Duodenal mucosa (tissue), 2 donors: ENCODE data around the gene C2CD5.
A peak's percentile ranks its signal among the peaks of the same experiment; 100 is the strongest.

ENCODE experiments used
- H3K27ac ChIP-seq: one replicate; pipeline ENCODE4 v1.7.0; 2013; ENCODE audit warnings: low read depth, low read length
- H3K27me3 ChIP-seq, 2 donors: one replicate each; pipeline ENCODE4 v1.7.0; 2013; ENCODE audit warnings: low read length in 2 of 2, control low read depth in 1 of 2; ENCODE audit not compliant: insufficient read depth in 2 of 2, control insufficient read depth in 1 of 2
- H3K36me3 ChIP-seq, 2 donors: one replicate each; pipeline ENCODE4 v1.7.0; 2013; ENCODE audit warnings: low read length in 2 of 2, control low read depth in 1 of 2; ENCODE audit not compliant: insufficient read depth in 2 of 2, control insufficient read depth in 1 of 2
- H3K4me1 ChIP-seq, 2 donors: one replicate each; pipeline ENCODE4 v1.7.0; 2013; ENCODE audit warnings: low read length in 2 of 2, control low read depth in 1 of 2; ENCODE audit not compliant: insufficient read depth in 2 of 2, control insufficient read depth in 1 of 2
- H3K4me3 ChIP-seq, 2 donors: one replicate each; pipeline ENCODE4 v1.7.0; 2013; ENCODE audit warnings: low read length in 2 of 2, low read depth in 1 of 2
- H3K9ac ChIP-seq, 2 donors: one replicate each; pipeline ENCODE4 v1.7.0; 2013; ENCODE audit warnings: low read length in 2 of 2, low read depth in 1 of 2
- H3K9me3 ChIP-seq, 2 donors: one replicate each; pipeline ENCODE4 v1.7.0; 2013; ENCODE audit warnings: low read length in 2 of 2, control low read depth in 1 of 2; ENCODE audit not compliant: control insufficient read depth in 1 of 2

C2CD5 gene

DNA sequence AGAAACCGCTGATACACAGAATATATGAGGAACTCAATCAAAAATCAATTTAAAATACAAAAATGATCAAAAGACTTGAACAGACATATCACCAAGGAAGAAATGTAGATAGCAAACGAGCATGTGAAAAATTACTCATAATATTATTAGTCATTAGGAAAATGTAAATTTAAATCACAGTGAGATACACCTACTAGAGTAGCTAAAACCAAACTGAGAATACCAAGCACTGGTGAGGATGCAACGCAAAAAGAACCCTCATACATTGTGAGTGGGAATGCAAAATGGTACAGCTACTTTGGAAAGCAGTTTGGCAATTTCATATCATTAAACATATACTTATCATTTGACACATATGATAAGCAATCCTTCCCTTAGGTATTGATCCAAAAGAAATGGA lies 108.8 kb downstream of the C2CD5 start:
- no peak overlapping the region for H3K27ac ChIP-seq
- H3K4me3 ChIP-seq = no peak overlapping the region
- no peak overlapping the region for H3K9ac ChIP-seq
- no peaks in the 10 kb centered on the region for H3K9me3 ChIP-seq
- H3K4me1 ChIP-seq = no peaks in the 10 kb centered on the region
- no peaks in the 10 kb centered on the region for H3K36me3 ChIP-seq
- H3K27me3 ChIP-seq = no peaks in the 10 kb centered on the region

- no peak overlapping the region for H3K27ac ChIP-seq
- no peak overlapping the region for H3K9ac ChIP-seq
- no peaks in the 10 kb centered on the region for H3K9me3 ChIP-seq
- H3K36me3 ChIP-seq = no peaks in the 10 kb centered on the region
- no peak overlapping the region for H3K4me3 ChIP-seq
- H3K27me3 ChIP-seq = no peaks in the 10 kb centered on the region
- no peaks in the 10 kb centered on the region for H3K4me1 ChIP-seq
Observed at GRCh38 chr12:22431693-22432251, 112.6 kb downstream of the C2CD5 start.

DNA sequence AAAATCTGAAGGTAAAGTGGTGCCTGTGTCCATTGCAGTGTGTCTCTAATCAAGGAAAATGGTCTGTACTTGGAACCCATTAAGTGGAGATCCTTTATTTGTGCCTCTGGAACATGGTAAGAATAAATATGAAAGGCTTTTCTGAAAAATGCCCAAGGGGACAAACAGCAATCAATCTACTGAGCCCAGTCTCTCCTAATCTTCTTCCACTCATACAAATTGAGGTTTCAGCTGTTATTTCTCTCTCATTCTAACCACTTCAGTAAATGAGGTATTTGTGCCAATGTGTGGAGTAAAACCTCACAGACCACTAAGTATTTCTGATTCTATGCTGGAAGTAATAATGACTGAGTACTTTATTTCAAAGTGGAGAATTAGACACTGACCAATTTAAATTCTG lies 127.5 kb downstream of the C2CD5 start:
- Histone ChIP-seq H3K36me3 (no peaks in the 10 kb centered on the region), H3K9me3 (no peaks in the 10 kb centered on the region), H3K27me3 (no peaks in the 10 kb centered on the region), H3K4me3 (no peak overlapping the region), H3K4me1 (no peaks in the 10 kb centered on the region), H3K9ac (no peak overlapping the region), H3K27ac (no peak overlapping the region)

DNA sequence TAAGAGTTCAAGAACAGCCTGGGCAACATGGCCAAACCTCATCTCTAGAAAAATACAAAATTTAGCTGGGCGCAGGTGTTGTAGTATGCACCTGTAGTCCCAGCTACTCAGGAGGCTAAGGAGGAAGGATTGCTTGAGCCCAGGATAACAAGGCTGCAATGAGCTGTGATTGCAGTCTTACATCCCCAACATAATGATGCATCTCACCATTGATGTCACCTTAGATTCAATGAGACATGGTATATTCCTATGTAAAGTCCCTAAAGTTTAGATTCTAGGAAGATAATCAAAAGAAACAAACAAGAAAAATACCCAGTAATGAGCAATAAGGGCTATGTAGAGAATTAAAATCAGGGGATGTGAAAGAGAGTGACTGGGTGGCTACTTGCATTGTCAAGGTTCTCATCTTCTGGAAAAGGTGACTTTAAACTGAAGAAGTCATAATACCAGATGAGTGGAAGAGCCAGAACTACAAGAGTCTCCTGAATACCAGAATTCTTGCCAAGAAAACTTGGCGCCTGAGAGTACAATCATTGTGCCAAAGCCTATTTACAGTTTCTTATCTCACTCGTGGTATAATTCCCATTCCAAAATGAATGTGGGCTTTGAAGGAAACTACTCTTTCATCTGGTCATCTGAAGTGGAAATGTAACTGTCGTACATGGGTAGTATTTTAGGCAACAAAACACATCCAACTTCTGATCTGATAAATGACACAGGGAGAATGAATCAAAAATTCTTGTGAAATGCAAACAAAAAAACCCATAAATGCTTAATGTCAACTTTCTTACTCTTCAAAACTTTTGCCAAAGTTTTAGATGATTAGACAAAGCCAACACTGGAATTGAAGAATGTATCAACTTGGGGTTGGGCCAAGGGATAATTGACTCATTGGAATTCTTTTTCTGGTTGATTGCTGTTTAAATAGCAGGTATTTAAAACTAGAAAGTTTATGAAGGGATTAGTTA lies 128.7 kb downstream of the C2CD5 start:
- no peak overlapping the region for H3K4me3 ChIP-seq
- H3K27me3 ChIP-seq = no peaks in the 10 kb centered on the region
- no peaks in the 10 kb centered on the region for H3K9me3 ChIP-seq
- no peak overlapping the region for H3K27ac ChIP-seq
- H3K4me1 ChIP-seq = no peaks in the 10 kb centered on the region
- H3K9ac ChIP-seq = no peak overlapping the region
- H3K36me3 ChIP-seq = no peaks in the 10 kb centered on the region

DNA sequence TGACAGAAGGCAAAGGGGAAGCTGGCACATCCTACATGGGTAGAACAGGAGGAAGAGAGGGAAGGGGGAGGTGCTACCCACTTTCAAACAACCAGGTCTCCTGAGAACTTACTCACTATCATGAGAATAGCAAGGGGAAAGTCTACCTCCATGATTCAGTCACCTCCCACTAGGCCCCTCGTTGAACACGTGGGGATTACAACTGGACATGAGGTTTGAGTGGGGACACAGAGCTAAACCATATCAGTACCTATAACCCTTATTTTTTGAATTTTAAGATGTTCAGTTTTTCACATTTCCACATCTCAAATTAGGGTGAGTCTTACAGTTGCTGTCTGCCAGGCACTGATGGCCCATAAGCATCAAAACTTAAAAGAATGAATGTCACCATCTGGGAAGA lies 129.6 kb downstream of the C2CD5 start:
- H3K9ac ChIP-seq = no peak overlapping the region
- H3K4me1 ChIP-seq = no peaks in the 10 kb centered on the region
- H3K9me3 ChIP-seq = no peaks in the 10 kb centered on the region
- H3K4me3 ChIP-seq = no peak overlapping the region
- H3K27me3 ChIP-seq = no peaks in the 10 kb centered on the region
- no peak overlapping the region for H3K27ac ChIP-seq
- no peaks in the 10 kb centered on the region for H3K36me3 ChIP-seq

DNA sequence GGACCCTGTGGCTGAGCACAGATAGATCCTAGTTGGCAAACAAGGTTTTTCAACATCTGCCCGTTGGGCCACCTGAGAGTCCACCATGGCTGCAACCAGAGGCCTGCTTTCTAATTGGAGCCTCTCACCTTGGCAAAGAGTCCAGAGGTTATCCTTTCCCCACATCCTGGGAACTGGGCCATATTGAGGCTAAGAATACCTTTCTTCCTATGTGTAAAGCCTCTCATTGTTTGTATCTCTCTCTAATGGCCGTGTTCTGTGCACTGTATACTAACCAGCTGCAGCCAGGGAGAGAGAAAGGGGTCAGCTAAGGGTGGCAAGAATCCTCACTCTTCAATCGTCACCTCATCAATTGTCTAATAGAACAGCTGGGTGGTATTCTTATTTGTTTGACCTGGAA lies 130.8 kb downstream of the C2CD5 start:
- H3K9ac ChIP-seq = no peak overlapping the region
- H3K36me3 ChIP-seq = no peaks in the 10 kb centered on the region
- no peaks in the 10 kb centered on the region for H3K9me3 ChIP-seq
- H3K4me3 ChIP-seq = no peak overlapping the region
- H3K27me3 ChIP-seq = no peaks in the 10 kb centered on the region
- H3K27ac ChIP-seq = no peak overlapping the region
- no peaks in the 10 kb centered on the region for H3K4me1 ChIP-seq

GRCh38 chr12:22412581-22412980 lies 131.8 kb downstream of the C2CD5 start:
- H3K9me3 ChIP-seq = no peaks in the 10 kb centered on the region
- H3K27me3 ChIP-seq = no peaks in the 10 kb centered on the region
- H3K4me3 ChIP-seq = no peak overlapping the region
- no peaks in the 10 kb centered on the region for H3K4me1 ChIP-seq
- H3K36me3 ChIP-seq = no peaks in the 10 kb centered on the region
- no peak overlapping the region for H3K9ac ChIP-seq
- no peak overlapping the region for H3K27ac ChIP-seq

DNA sequence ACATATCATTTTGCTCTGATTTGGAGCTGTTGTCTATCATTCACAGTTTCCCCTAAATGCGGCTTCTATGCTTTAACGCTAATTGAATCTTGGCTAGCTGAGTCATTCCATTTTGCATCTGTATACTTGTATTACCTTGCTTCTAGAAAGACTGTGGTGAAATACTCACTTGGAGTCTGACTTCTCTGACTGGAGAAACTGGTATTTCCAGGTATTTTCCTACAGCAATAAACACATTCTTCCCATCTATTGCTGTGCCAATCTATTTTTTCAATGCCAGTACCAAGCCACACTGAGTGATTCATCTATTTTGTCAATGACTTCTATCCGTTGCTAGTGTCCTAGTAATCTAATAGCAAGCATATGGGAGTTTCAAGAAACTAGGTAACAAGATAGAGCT lies 133.9 kb downstream of the C2CD5 start:
- H3K36me3 ChIP-seq = no peaks in the 10 kb centered on the region
- H3K4me3 ChIP-seq = no peak overlapping the region
- no peak overlapping the region for H3K9ac ChIP-seq
- no peaks in the 10 kb centered on the region for H3K9me3 ChIP-seq
- H3K4me1 ChIP-seq = no peaks in the 10 kb centered on the region
- no peak overlapping the region for H3K27ac ChIP-seq
- H3K27me3 ChIP-seq = no peaks in the 10 kb centered on the region

DNA sequence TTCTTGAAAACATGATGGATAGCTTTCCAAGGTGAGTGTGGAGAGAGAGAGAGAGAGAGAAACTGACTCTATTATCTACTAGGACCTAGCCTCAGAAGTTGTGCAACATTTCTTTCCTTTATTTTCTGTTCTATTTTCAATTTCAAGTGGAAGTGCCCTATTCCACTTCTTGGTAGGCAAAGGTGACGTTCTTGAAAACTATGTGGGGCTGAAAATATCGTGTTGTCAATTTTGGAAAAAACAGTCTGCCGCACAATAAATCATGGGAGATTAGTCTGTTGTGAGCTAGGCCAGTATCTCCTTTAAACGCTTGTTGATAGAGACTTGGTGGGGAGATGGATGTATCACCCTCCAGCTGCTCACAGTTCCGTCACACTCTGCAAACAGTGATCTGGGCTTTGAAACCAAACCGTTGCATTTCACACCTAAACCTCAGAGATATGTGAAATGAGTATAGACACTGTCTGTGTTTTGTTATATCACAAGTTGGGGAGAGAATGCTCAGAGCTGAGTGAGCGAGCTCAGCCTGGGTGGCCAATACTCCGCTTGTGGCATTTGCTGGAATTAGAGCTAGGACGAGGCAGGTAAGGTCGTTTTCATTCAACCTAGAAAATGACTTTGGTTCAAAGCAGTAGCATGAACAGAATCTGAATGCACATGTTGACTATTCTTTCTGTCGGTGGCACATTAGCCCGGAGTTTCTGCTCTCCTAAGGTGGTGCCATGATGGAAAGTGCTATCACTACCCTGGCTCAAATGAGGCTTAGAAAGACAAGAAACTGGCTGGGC lies 134.8 kb downstream of the C2CD5 start:
- H3K9me3 ChIP-seq = no peaks in the 10 kb centered on the region
- H3K27me3 ChIP-seq = no peaks in the 10 kb centered on the region
- H3K9ac ChIP-seq = no peak overlapping the region

More for the DNA sequence above, 134.8 kb downstream of the C2CD5 start:
- Histone ChIP-seq H3K27ac (no peak overlapping the region), H3K36me3 (no peaks in the 10 kb centered on the region), H3K4me3 (peak overlapping the region in 1 of 2 donors; percentile 18), H3K4me1 (no peaks in the 10 kb centered on the region)
